LNCaP clone FGC (cell line): ENCODE data around the gene TMEM95.

Experiments used
- DNase-seq: peaks from one replicate; pipeline ENCODE4 v3.0.0-alpha.2; 2011; ENCODE audit warnings: low read depth
- H3K4me3 ChIP-seq: 2 replicates; pipeline ENCODE4 v1.5.1; 2011; ENCODE audit warnings: mild to moderate bottlenecking, low read depth, low read length, control low read depth
- TF ChIP-seq, protein P1 (sequence below): IDR thresholded peaks from 2 replicates; pipeline ENCODE4 v1.5.1; 2012; ENCODE audit warnings: mild to moderate bottlenecking; ENCODE audit not compliant: control insufficient read depth, insufficient read depth; ENCODE audit errors: extremely low read depth

The TMEM95 gene

DNA sequence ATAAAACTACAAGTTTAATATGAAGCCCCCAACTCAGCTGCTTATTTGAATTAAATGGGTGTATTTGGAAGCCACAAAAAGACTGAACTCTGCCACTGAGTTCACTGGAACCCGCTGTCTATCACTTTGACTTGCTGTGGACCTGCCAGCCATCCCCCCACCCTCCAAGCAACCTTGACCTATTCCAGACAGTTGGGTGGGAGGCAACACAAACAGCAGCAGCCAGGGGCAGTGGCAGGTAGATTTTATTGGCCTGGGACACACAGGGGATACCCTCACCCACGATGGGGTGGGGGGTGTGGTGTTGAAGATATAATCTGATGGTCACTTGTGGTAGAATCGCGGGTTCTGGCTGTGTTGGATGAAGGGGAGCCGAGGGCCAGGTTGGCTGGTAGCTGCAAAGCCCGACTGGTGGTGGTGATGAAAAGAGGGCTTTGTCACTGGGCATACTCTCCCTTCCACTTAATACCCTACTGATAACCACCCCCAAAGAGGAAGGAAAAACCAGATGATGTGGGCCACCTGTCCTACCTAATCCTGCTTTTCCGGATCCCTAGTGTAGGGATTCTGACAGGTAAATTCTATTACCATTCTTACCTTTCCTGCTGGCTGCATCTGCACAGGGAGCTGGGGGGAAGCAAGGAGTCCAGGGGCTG, 42.4 kb upstream of the TMEM95 start:
- TF ChIP-seq, protein P1, sequence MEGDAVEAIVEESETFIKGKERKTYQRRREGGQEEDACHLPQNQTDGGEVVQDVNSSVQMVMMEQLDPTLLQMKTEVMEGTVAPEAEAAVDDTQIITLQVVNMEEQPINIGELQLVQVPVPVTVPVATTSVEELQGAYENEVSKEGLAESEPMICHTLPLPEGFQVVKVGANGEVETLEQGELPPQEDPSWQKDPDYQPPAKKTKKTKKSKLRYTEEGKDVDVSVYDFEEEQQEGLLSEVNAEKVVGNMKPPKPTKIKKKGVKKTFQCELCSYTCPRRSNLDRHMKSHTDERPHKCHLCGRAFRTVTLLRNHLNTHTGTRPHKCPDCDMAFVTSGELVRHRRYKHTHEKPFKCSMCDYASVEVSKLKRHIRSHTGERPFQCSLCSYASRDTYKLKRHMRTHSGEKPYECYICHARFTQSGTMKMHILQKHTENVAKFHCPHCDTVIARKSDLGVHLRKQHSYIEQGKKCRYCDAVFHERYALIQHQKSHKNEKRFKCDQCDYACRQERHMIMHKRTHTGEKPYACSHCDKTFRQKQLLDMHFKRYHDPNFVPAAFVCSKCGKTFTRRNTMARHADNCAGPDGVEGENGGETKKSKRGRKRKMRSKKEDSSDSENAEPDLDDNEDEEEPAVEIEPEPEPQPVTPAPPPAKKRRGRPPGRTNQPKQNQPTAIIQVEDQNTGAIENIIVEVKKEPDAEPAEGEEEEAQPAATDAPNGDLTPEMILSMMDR, result no peak
- H3K4me3 ChIP-seq, result no peak overlapping the region
- no peak for DNase-seq

DNA sequence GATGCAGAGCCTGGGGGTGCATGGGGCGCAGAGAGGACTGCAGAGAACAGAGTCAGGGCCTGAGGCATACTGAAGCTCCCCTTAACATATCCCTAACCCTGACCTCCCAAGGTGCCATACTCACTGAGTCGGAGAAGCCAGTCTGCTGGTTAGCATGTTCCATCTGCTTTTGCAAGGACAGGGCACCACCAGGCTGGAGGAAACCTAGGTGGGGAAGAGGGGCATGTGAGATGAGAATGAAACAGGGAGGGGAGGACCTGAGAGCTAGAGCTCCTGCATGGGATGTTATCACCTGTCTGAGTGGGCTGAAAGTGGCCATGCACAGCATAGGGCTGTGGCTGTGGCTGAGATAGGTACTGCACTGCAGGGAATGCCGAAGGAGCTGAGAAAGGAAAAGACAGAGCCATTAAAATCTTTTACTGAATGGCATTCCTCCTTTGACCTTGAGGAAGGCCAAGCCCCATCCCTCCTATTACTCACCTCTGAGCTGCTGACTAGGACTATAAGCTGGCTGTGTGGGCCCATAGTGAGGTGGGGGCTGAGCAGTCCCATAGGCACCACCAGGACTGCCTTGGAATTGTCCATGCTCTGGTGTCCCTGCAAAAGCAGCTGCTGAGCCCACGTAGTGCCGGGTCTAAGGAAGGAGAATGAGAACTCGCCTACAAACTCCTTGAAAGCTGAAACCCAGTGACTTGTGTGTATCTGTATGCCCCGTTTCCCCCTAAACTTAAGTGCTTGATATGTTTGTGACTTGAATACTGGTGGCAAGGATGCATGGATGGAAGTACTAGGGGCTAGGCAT, 41.7 kb upstream of the TMEM95 start:
- no peak overlapping the region for H3K4me3 ChIP-seq
- TF ChIP-seq, protein P1, result no peak
- DNase-seq, result no peak

DNA sequence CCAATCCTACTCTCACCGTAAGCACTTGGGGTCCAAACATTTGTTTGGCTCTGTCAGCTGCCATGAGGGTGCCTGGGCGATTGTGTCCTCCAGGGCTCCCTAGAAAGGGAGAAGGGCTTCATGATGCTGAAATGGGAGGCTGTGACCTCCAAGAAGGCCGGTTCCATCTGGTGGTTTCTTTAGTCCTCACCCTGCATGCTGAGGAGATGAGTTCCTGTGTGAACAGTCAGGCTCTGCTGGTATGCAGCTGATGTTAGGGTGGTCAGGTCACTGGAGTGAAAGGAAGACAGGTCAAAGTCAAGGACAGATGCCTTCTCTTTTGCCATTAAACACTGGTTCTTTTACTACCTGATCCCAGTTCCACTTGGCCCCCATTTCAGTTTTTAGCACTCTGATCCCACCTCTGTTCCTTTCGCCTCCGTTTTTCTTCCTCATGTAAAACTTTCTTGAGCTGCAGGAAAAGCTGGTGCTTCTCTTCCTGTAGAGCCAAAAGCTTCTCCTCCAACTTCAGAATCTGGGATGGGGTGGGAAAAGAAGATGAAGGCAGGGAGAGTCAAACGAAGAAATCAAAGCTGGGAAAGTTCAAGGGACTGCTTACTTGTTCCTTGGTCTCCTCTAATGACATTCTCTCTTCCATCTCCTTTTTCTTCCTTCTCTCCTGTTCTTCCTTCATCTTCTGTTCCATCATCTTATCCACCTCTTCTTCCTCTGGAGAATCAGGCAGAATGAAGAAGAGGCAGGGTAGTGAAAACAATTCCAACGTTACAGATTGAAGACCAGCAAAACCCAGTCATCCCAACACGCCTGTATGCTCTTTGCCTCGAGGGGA, 40.9 kb upstream of the TMEM95 start:
- H3K4me3 ChIP-seq, result peak overlapping the region; percentile 86
- DNase-seq, result no peak
- TF ChIP-seq, protein P1, result no peak

DNA sequence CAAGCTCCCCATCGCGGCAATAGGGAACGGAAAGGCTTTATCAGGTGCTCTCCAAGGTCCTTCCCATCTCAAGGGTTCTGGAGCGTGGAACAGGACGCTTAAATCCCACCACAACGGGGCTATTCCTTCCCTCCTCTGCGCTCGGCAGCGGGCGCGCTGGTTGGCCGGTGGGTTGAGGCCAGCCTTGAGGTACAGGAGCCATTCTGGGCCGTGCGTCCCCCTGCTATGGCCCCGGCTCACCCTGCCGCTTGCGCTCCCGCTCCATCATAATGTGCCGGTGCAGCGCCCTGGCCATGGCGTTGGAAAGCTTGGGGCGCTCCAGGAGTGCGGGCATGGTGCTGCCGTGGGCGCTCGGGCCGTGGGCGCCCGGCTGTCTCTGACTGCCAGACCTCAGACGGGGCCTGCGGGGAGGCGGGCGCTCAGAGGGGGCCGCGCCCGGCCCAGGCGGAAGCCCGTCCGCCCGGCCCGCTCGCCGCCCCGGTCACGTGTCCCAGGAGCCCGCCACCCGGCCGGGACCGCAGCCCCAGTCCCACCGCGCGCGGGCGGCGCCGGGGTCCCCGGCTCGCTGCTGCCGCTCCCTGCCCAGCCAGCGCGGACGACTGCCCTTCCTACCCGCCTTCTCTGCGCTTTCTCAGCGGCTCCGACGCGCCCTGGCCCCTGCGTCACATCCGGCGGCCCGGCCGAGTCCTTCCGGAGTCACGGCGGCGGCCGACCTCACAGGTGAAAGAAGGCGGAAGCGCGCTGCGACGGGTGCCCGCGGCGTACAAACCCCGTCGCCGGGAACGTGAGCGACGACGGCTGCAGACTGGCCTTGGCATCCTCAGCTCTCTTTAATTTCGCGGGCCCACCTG, 40.0 kb upstream of the TMEM95 start, which contains the start of gene GPS2:
Gene GPS2 (minus strand): TSS at position 642 of the 851 bp plus-strand sequence. CDS start 308 bp downstream, at position 334.
- peak within 1 kb of the TSS; percentile 86 for H3K4me3 ChIP-seq
- TF ChIP-seq, protein P1, result no peak
- peak; percentile 57 for DNase-seq

DNA sequence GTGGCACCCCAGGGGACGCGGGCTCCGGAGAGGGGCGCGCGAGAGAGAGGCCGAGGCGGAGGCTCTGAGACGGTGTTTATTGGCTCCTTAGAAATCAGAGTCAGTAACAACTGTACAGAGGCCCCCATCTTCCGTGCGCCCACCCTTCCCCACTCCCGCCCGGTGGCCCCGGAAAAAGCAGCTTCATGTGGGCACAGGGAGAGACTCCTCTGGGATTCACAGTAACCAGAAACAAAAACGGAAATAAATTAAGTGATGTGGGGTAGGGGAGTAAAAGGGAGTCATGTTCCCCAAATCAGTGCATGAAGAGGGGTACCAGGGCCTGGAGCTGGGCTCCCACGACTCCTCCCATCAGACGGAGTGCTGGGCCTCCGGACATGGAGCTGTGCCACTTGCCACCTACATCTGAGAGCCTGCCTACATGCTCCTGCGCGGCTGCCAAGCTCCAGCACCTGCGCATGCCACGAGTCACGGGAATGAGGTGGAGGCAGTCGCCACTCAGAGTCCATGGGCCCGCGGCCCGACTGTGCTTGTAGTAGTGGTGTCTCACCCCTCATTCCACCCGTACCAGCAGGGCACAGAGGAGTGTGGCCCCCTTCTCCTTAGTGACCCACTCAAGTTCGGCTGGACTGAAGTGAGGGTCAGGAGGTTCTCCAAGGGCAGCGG, 39.3 kb upstream of the TMEM95 start:
- H3K4me3 ChIP-seq, result peak overlapping the region; percentile 86
- TF ChIP-seq, protein P1, result no peak
- DNase-seq, result no peak
